K562 (cell line): Measurements from ENCODE around the gene SPATS2.

Experiments
- LEF1 ChIP-seq: fragments of 450-650 bp; IDR thresholded peaks from 2 replicates; pipeline ENCODE4 v1.6.1; 2016; ENCODE audit warnings: mild to moderate bottlenecking
- TF ChIP-seq, protein P1 (sequence below): sonication (generic); formaldehyde crosslinking; IDR thresholded peaks from 2 replicates; pipeline ENCODE4 v1.8.1; 2023; ENCODE audit warnings: mild to moderate bottlenecking, missing genetic modification reagents

DNA sequence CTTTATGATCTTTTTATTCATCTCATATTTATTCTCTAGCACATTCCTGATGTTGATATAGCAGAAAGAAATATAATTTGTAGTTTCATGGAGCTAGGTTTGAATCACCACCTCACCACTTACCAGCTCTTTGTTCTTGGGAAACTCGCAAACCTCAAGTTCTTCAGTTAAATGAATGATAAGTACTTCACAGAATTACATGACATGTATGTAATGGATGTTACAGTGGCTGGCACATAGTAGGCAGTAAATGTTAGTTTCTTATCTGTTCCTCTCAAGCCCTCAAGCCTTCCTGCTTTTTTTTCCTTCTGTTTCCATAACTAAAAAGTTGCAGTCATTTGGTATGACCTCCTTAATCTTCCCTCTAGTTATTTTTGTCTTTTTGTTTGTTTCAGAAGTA is 54.9 kb downstream of the SPATS2 start:
- TF ChIP-seq, protein P1, sequence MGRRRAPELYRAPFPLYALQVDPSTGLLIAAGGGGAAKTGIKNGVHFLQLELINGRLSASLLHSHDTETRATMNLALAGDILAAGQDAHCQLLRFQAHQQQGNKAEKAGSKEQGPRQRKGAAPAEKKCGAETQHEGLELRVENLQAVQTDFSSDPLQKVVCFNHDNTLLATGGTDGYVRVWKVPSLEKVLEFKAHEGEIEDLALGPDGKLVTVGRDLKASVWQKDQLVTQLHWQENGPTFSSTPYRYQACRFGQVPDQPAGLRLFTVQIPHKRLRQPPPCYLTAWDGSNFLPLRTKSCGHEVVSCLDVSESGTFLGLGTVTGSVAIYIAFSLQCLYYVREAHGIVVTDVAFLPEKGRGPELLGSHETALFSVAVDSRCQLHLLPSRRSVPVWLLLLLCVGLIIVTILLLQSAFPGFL (CRISPR knock-in tag), result no peak
- no peak for TF ChIP-seq LEF1
